Mesothelial cell of epicardium (in vitro differentiated cells): ENCODE measurements around the gene ROS1. TPM values are rescaled to one million over a fixed set of nuclear protein-coding genes. Genes with fewer than 3 reads are reported as not detected.
"Not testable (repeated sequence)": the region's sequence is repeated elsewhere in the genome, so short reads cannot be mapped to it uniquely, and the experiment has no call there.

Source experiments
- DNase-seq, 2 experiments: peaks; one replicate each; pipeline ENCODE4 v3.0.0; 2021; ENCODE audit warnings: low spot score in 2 of 2; ENCODE audit not compliant: unreplicated experiment in 2 of 2
- H3K27ac Mint-ChIP-seq: 2 replicates; pipeline ENCODE4 v1.8.0; 2021; ENCODE audit warnings: mixed read lengths
- H3K27me3 Mint-ChIP-seq: 2 replicates; pipeline ENCODE4 v1.8.0; 2021; ENCODE audit warnings: low read depth, mixed read lengths
- H3K36me3 Mint-ChIP-seq: 2 replicates; pipeline ENCODE4 v1.8.0; 2021; ENCODE audit warnings: mixed read lengths
- H3K4me1 Mint-ChIP-seq: 2 replicates; pipeline ENCODE4 v1.8.0; 2021; ENCODE audit warnings: mixed read lengths
- H3K4me3 Mint-ChIP-seq: 2 replicates; pipeline ENCODE4 v1.8.0; 2021; ENCODE audit warnings: mild to moderate bottlenecking, moderate library complexity, mixed read lengths
- H3K9me3 Mint-ChIP-seq: 2 replicates; pipeline ENCODE4 v1.8.0; 2021; ENCODE audit warnings: mixed read lengths
- CTCF ChIP-seq: fragments of 200-600 bp; sonication (generic); IDR thresholded peaks from one replicate; pipeline ENCODE4 v1.5.0; 2021; ENCODE audit warnings: antibody characterized with exemption; ENCODE audit not compliant: unreplicated experiment
- total RNA-seq: library from RNA; stranded (reverse); gene quantifications from 3 replicates; pipeline ENCODE4 v1.2.1, GENCODE V29; 2021

The ROS1 gene
- total RNA-seq, 1 donor from 2014 or later, result not detected

GRCh38 chr6:117375446-117375845 lies 50.3 kb downstream of the ROS1 start:
- H3K36me3 Mint-ChIP-seq, result no peaks in the 10 kb centered on the region
- no peak for DNase-seq
- H3K4me3 Mint-ChIP-seq, result no peak overlapping the region
- no peaks in the 10 kb centered on the region for H3K4me1 Mint-ChIP-seq
- TF ChIP-seq CTCF, result no peak
- H3K27me3 Mint-ChIP-seq, result peaks cover 9% of the 10 kb centered on the region
- H3K27ac Mint-ChIP-seq, result no peak overlapping the region
- H3K9me3 Mint-ChIP-seq, result peaks cover 25% of the 10 kb centered on the region

GRCh38 chr6:117373211-117373813 lies 52.4 kb downstream of the ROS1 start:
- Mint-ChIP-seq H3K9me3 (peaks cover 25% of the 10 kb centered on the region), H3K27me3 (peaks cover 3% of the 10 kb centered on the region), H3K4me3 (no peak overlapping the region), H3K27ac (no peak overlapping the region), H3K36me3 (no peaks in the 10 kb centered on the region), H3K4me1 (no peaks in the 10 kb centered on the region)
- DNase-seq, result no peak
- no peak for TF ChIP-seq CTCF

- H3K4me1 Mint-ChIP-seq, DNase-seq, H3K27me3 Mint-ChIP-seq, H3K27ac Mint-ChIP-seq, H3K4me3 Mint-ChIP-seq, H3K36me3 Mint-ChIP-seq: not testable (repeated sequence)
- peaks cover 16% of the 10 kb centered on the region for H3K9me3 Mint-ChIP-seq
Observed at GRCh38 chr6:117372289-117372688, 53.5 kb downstream of the ROS1 start.

GRCh38 chr6:117371492-117371891 lies 54.2 kb downstream of the ROS1 start:
- no peak for DNase-seq
- Mint-ChIP-seq H3K36me3 (no peaks in the 10 kb centered on the region), H3K27me3 (no peaks in the 10 kb centered on the region), H3K4me1 (no peaks in the 10 kb centered on the region), H3K9me3 (peaks cover 13% of the 10 kb centered on the region), H3K27ac (no peak overlapping the region), H3K4me3 (no peak overlapping the region)
- TF ChIP-seq CTCF, result no peak

- H3K4me1 Mint-ChIP-seq, result no peaks in the 10 kb centered on the region
- no peak for DNase-seq
- H3K36me3 Mint-ChIP-seq, result no peaks in the 10 kb centered on the region
- H3K27me3 Mint-ChIP-seq, result peaks cover 11% of the 10 kb centered on the region
- no peak overlapping the region for H3K4me3 Mint-ChIP-seq
- no peak for TF ChIP-seq CTCF
- no peaks in the 10 kb centered on the region for H3K9me3 Mint-ChIP-seq
- H3K27ac Mint-ChIP-seq, result no peak overlapping the region
Observed at GRCh38 chr6:117359581-117359980, 66.2 kb downstream of the ROS1 start.

GRCh38 chr6:117354671-117355070 lies 71.1 kb downstream of the ROS1 start:
- Mint-ChIP-seq H3K27ac (no peak overlapping the region), H3K4me1 (no peaks in the 10 kb centered on the region), H3K4me3 (no peak overlapping the region), H3K9me3 (no peaks in the 10 kb centered on the region), H3K36me3 (no peaks in the 10 kb centered on the region), H3K27me3 (no peaks in the 10 kb centered on the region)
- DNase-seq, result no peak
- TF ChIP-seq CTCF, result no peak
